Thoracic aorta (tissue), 2 donors: ENCODE data around the gene RAMP1. TPM values are rescaled to one million over a fixed set of nuclear protein-coding genes. Genes with fewer than 3 reads are reported as not detected.

Experiments used
- ATAC-seq: fragments of 150-250 bp; one replicate; pipeline ENCODE4 v1.8.0; 2017; ENCODE audit warnings: low read depth; ENCODE audit not compliant: insufficient number of reproducible peaks, low FRiP score
- DNase-seq: peaks from one replicate; pipeline ENCODE4 v3.0.0-alpha.2; 2020; ENCODE audit warnings: low spot score
- H3K27ac ChIP-seq, 2 donors: fragments of 200-600 bp; sonication (generic); 1 replicate in 1 of 2; 2 replicates in 1 of 2; pipeline ENCODE4 v1.5.1; 2016; ENCODE audit warnings: mild to moderate bottlenecking in 2 of 2, moderate library complexity in 2 of 2
- H3K27me3 ChIP-seq: fragments of 200-600 bp; sonication (generic); replicated peaks from 2 replicates; pipeline ENCODE4 v1.6.0; 2016; ENCODE audit warnings: mild to moderate bottlenecking; ENCODE audit not compliant: insufficient read depth
- H3K36me3 ChIP-seq: fragments of 200-600 bp; sonication (generic); one replicate; pipeline ENCODE4 v1.5.1; 2016
- H3K4me1 ChIP-seq, 2 donors: fragments of 200-600 bp; sonication (generic); 1 replicate in 1 of 2; 2 replicates in 1 of 2; pipeline versions ENCODE4 v1.5.1 to v1.6.0; 2016; ENCODE audit warnings: low read depth in 2 of 2, mild to moderate bottlenecking in 1 of 2; ENCODE audit not compliant: control insufficient read depth in 1 of 2
- H3K4me3 ChIP-seq: fragments of 200-600 bp; sonication (generic); 2 replicates; pipeline ENCODE4 v1.5.1; 2016; ENCODE audit warnings: mild to moderate bottlenecking
- H3K9me3 ChIP-seq: fragments of 200-600 bp; sonication (generic); 2 replicates; pipeline ENCODE4 v1.5.1; 2016
- total RNA-seq, 2 donors: library from RNA; depleted of rRNA; stranded (reverse); fragments of >200 nt; gene quantifications; one replicate each; pipeline versions ENCODE4 v1.1.0 to v1.2.3, GENCODE V29; 2016
- TF ChIP-seq, protein P1 (sequence below): fragments of 200-600 bp; sonication (generic); IDR thresholded peaks from one replicate; pipeline ENCODE4 v1.5.1; 2019; ENCODE audit warnings: antibody characterized with exemption

Gene RAMP1
- total RNA-seq, 2 donors from 2014 or later, result 246 to 525 TPM

GRCh38 chr2:237961637-237962036 is 102.2 kb downstream of the RAMP1 start:
- Histone ChIP-seq H3K4me3 (no peak overlapping the region), H3K27ac (no peak overlapping the region), H3K36me3 (no peaks in the 10 kb centered on the region), H3K27me3 (no peaks in the 10 kb centered on the region), H3K9me3 (peaks cover 7% of the 10 kb centered on the region), H3K4me1 (peaks cover 3 to 6% of the 10 kb centered on the region in 2 donors)
- TF ChIP-seq, protein P1, sequence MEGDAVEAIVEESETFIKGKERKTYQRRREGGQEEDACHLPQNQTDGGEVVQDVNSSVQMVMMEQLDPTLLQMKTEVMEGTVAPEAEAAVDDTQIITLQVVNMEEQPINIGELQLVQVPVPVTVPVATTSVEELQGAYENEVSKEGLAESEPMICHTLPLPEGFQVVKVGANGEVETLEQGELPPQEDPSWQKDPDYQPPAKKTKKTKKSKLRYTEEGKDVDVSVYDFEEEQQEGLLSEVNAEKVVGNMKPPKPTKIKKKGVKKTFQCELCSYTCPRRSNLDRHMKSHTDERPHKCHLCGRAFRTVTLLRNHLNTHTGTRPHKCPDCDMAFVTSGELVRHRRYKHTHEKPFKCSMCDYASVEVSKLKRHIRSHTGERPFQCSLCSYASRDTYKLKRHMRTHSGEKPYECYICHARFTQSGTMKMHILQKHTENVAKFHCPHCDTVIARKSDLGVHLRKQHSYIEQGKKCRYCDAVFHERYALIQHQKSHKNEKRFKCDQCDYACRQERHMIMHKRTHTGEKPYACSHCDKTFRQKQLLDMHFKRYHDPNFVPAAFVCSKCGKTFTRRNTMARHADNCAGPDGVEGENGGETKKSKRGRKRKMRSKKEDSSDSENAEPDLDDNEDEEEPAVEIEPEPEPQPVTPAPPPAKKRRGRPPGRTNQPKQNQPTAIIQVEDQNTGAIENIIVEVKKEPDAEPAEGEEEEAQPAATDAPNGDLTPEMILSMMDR, result no peak
- DNase-seq (no peak), ATAC-seq (no peak)

Other genes with a start within 250 kb of the RAMP1 start
- 100 to 1,000 TPM; 196 to 244 TPM for gene LRRFIP1, start 232.0 kb upstream of the RAMP1 start, total RNA-seq
- gene RBM44, start 60.8 kb upstream of the RAMP1 start, total RNA-seq, result 1 to 10 TPM; 1.6 to 7.1 TPM
- gene UBE2F, start 107.4 kb downstream of the RAMP1 start, total RNA-seq, result 10 to 100 TPM; 51.9 to 69.3 TPM
- gene SCLY, start 201.4 kb downstream of the RAMP1 start, total RNA-seq, result 10 to 100 TPM; 13.3 to 33.7 TPM
- gene ESPNL, start 240.7 kb downstream of the RAMP1 start, total RNA-seq, result under 1 TPM in 1 of 2 donors, not detected in 1; 0.35 TPM